ENCODE measurements around the gene ADA. TPM values are rescaled to one million over a fixed set of nuclear protein-coding genes. Genes with fewer than 3 reads are reported as not detected.

Gene ADA
- total and polyA plus RNA-seq, 2 of the 4 experiments (the other 2 are of a cell fraction): 8.1 to 11.0 TPM

GRCh38 chr20:44579313-44580081 lies 72.0 kb downstream of the ADA start:
- peak overlapping the region; percentile 71 for H2AK5ac ChIP-seq (ENCODE audit: low read depth, low read length)
- H3K23ac ChIP-seq (ENCODE audit: low read depth, low read length): peak overlapping the region; percentile 63; the same call in 1 of the 2 replicates
- no peak overlapping the region for H2AK9ac ChIP-seq (replicated peaks; ENCODE audit: low read depth, low read length, poor library complexity)
- peaks cover 17% of the 10 kb centered on the region for H3K9me1 ChIP-seq (ENCODE audit: insufficient read depth, low read length)
- peak overlapping the region; percentile 42 for H3K14ac ChIP-seq (replicated peaks; ENCODE audit: low read depth, low read length)
- peak overlapping the region; percentile 60 for H2BK120ac ChIP-seq (ENCODE audit: low read depth, low read length)
- peaks cover 22% of the 10 kb centered on the region for H3K4me1 ChIP-seq (ENCODE audit: control insufficient read depth, insufficient read depth, low read length)
- H3K56ac ChIP-seq (ENCODE audit: extremely low read depth, insufficient read depth, low read length): no peak overlapping the region
- no peak for DNase-seq
- peak overlapping the region; percentile 42; the same call in 1 of the 2 replicates for H2BK20ac ChIP-seq (ENCODE audit: low read depth, low read length)
- POLR2A ChIA-PET (ENCODE audit: unreplicated experiment): no interaction called here
- no peak overlapping the region for H3K4me3 ChIP-seq (ENCODE audit: insufficient read depth, low read depth, low read length)
- ATAC-seq (ENCODE audit: low read depth): no peak
- peak overlapping the region; percentile 70 for H3K18ac ChIP-seq (ENCODE audit: low read depth, low read length)
- peak overlapping the region; percentile 49 for H4K5ac ChIP-seq (ENCODE audit: low read depth, low read length)
- no peaks in the 10 kb centered on the region for H4K20me1 ChIP-seq (ENCODE audit: insufficient read depth, low read length)
- no TSS peak for BruUV-seq (replicated peaks)
- H3K79me1 ChIP-seq (ENCODE audit: low read depth in 1 of 2, low read length in 2 of 2): peaks cover 6 to 54% of the 10 kb centered on the region in 2 experiments; a peak in 2 of 4 replicates
- 10% methylated on average over 2 of the region's 8 CpGs; no CpG with 5 or more reads in 1 of the 2 experiments for WGBS, 2 experiments (ENCODE audit: extremely low coverage in 2 of 2, insufficient read length in 1 of 2)
- peak overlapping the region; percentile 1 to 55; a peak in 3 of 4 replicates for H4K8ac ChIP-seq (ENCODE audit: low read depth in 2 of 2, low read length in 2 of 2)
- peak overlapping the region; percentile 26 for H3K4ac ChIP-seq (ENCODE audit: low read depth, low read length)
- no peak for TF ChIP-seq MAFK (IDR thresholded peaks at IDR 0.05; ENCODE audit: low read depth, low read length)
- no peak for TF ChIP-seq NFE2L2 (IDR thresholded peaks at IDR 0.05; ENCODE audit: low read depth, low read length)
- TF ChIP-seq RCOR1 (IDR thresholded peaks at IDR 0.05; ENCODE audit: insufficient replicate concordance, low read length): no peak
- TF ChIP-seq POLR2A (IDR thresholded peaks at IDR 0.05; ENCODE audit: low read depth, low read length): no peak
- no peak for TF ChIP-seq USF2 (IDR thresholded peaks at IDR 0.05; ENCODE audit: low read depth, low read length)
- no peak for TF ChIP-seq CTCF (conservative IDR thresholded peaks at IDR 0.05; ENCODE audit: low read depth, low read length)
- TF ChIP-seq SMC3 (IDR thresholded peaks at IDR 0.05; ENCODE audit: low read depth, low read length): no peak
- no peak for TF ChIP-seq ELK1 (IDR thresholded peaks at IDR 0.05; ENCODE audit: borderline replicate concordance, low read depth, low read length)
- H4K91ac ChIP-seq (ENCODE audit: insufficient read depth, low read depth, low read length): peak overlapping the region; percentile 65
- no peak overlapping the region for H3K27ac ChIP-seq (ENCODE audit: insufficient read depth, low read length)
- no peaks in the 10 kb centered on the region for H3K36me3 ChIP-seq (ENCODE audit: control insufficient read depth, insufficient read depth, low read length)
- H3K4me2 ChIP-seq (ENCODE audit: low read depth, low read length): no peak overlapping the region
- CTCF ChIA-PET: no interaction called here
- intact Hi-C loops (cut with micrococcal nuclease) (no loop called here), dilution Hi-C loops (cut with HindIII; ENCODE audit: low sequenced_read_pairs, unreplicated experiment) (no loop called here), in situ Hi-C loops (cut with MboI; ENCODE audit: low sequenced_read_pairs) (no loop called here)
- no peak overlapping the region; the same call in 1 of the 2 replicates for H3K9ac ChIP-seq (ENCODE audit: low read depth, low read length)
- no peak overlapping the region for H2BK5ac ChIP-seq (ENCODE audit: low read depth, low read length, poor library complexity, severe bottlenecking)
- peak overlapping the region; percentile 84; the same call in 2 of the 3 replicates for H2BK15ac ChIP-seq (ENCODE audit: low read depth, low read length)
- peaks cover 2% of the 10 kb centered on the region; the same call in 1 of the 2 replicates for H3K9me3 ChIP-seq (ENCODE audit: control insufficient read depth, insufficient read depth, low read length)
- no peak overlapping the region for H2AFZ ChIP-seq (replicated peaks; ENCODE audit: low read length, poor library complexity)
- no peaks in the 10 kb centered on the region for H3K27me3 ChIP-seq (ENCODE audit: control insufficient read depth, insufficient read depth, low read length)
